Endothelial cell of umbilical vein (primary cell): ENCODE measurements around the gene WDR7. TPM values are rescaled to one million over a fixed set of nuclear protein-coding genes. Genes with fewer than 3 reads are reported as not detected.

Experiments
- BruUV-seq: library from RNA; stranded (reverse); fragments of 400-500 nt; replicated peaks from 2 replicates; lab custom pipeline; 2021; lab: Mats Ljungman, UMichigan
- CTCF ChIA-PET: fragments of 300-600, 350-600 bp; sonication (Branson Sonifier 250); formaldehyde crosslinking; loops from one replicate; lab custom pipeline; 2021; ENCODE audit warnings: antibody characterized with exemption, inconsistent platforms; lab: Charles Lee
- POLR2A ChIA-PET: fragments of 300-600, 350-600 bp; sonication (Branson Sonifier 250); formaldehyde crosslinking; loops from one replicate; lab custom pipeline; 2021; ENCODE audit warnings: antibody characterized with exemption, inconsistent platforms; lab: Charles Lee
- DNase-seq: peaks from one replicate; pipeline ENCODE4 v3.0.0-alpha.2; 2011; ENCODE audit warnings: low read depth, low spot score
- FAIRE-seq: peaks from 2 replicates; lab custom pipeline; 2011; peaks lifted over from hg19 to GRCh38; lab: Jason Lieb, UNC
- H2AFZ ChIP-seq: 2 replicates; pipeline ENCODE4 v1.6.0; 2012; ENCODE audit warnings: low read depth, low read length, control low read depth, inconsistent platforms
- H3K27ac ChIP-seq: 2 replicates; pipeline ENCODE4 v1.5.1; 2011; ENCODE audit warnings: low read depth, mild to moderate bottlenecking, control low read depth, low read length, moderate library complexity; ENCODE audit not compliant: insufficient read depth
- H3K27me3 ChIP-seq, 2 experiments: 2 replicates each; pipeline versions ENCODE4 v1.6.0 to v1.6.1; 2011; ENCODE audit warnings: low read length in 2 of 2, mixed read lengths in 1 of 2; ENCODE audit not compliant: control insufficient read depth in 2 of 2, insufficient read depth in 2 of 2
- H3K36me3 ChIP-seq, 2 experiments: 2 replicates in 1 of 2; 3 replicates in 1 of 2; pipeline ENCODE4 v1.5.1; 2011; ENCODE audit warnings: low read length in 2 of 2, mild to moderate bottlenecking in 1 of 2, moderate library complexity in 1 of 2; ENCODE audit not compliant: control insufficient read depth in 2 of 2, insufficient read depth in 2 of 2; ENCODE audit errors: extremely low read depth in 1 of 2
- H3K4me1 ChIP-seq: 3 replicates; pipeline ENCODE4 v1.5.1; 2011; ENCODE audit warnings: mild to moderate bottlenecking, low read length; ENCODE audit not compliant: control insufficient read depth, insufficient read depth; ENCODE audit errors: extremely low read depth
- H3K4me2 ChIP-seq: 2 replicates; pipeline ENCODE4 v1.6.1; 2011; ENCODE audit warnings: low read length, control low read depth, mixed read lengths; ENCODE audit not compliant: insufficient read depth
- H3K4me3 ChIP-seq, 3 experiments: fragments of 200-600 bp in 1 of 3; sonication (generic), shearing (Covaris generic) in 1 of 3; replicated peaks in 1 of 3; 2 replicates each; pipeline ENCODE4 v1.5.1; 2011 to 2016; ENCODE audit warnings: control low read depth in 3 of 3, low read length in 3 of 3, mild to moderate bottlenecking in 2 of 3, inconsistent platforms in 1 of 3, low read depth in 1 of 3, moderate library complexity in 1 of 3; ENCODE audit not compliant: insufficient read depth in 1 of 3
- H3K79me2 ChIP-seq: 2 replicates; pipeline ENCODE4 v1.6.0; 2012; ENCODE audit warnings: low read length, inconsistent platforms; ENCODE audit not compliant: control insufficient read depth, insufficient read depth
- H3K9ac ChIP-seq: replicated peaks from 2 replicates; pipeline ENCODE3; 2011; ENCODE audit warnings: low read length, control low read depth; ENCODE audit not compliant: insufficient read depth; ENCODE audit errors: extremely low read depth
- H3K9me1 ChIP-seq: replicated peaks from 3 replicates; pipeline ENCODE4 v1.6.0; 2011; ENCODE audit warnings: mild to moderate bottlenecking, low read length; ENCODE audit not compliant: control insufficient read depth, insufficient read depth; ENCODE audit errors: extremely low read depth
- H3K9me3 ChIP-seq: replicated peaks from 2 replicates; pipeline ENCODE4 v1.5.1; 2012; ENCODE audit warnings: low read length, inconsistent platforms; ENCODE audit not compliant: control insufficient read depth, insufficient read depth
- H4K20me1 ChIP-seq: replicated peaks from 2 replicates; pipeline ENCODE3; 2011; ENCODE audit warnings: mild to moderate bottlenecking, low read length; ENCODE audit not compliant: control insufficient read depth, insufficient read depth; ENCODE audit errors: extremely low read depth
- EZH2 ChIP-seq: IDR thresholded peaks from 2 replicates; pipeline ENCODE4 v1.6.1; 2012; ENCODE audit warnings: borderline replicate concordance, low read depth, mild to moderate bottlenecking, moderate library complexity, low read length, inconsistent platforms; ENCODE audit not compliant: severe bottlenecking
- FOS ChIP-seq: IDR thresholded peaks from 2 replicates; pipeline ENCODE4 v1.6.1; 2011; ENCODE audit warnings: mild to moderate bottlenecking, low read length, moderate library complexity, borderline replicate concordance; ENCODE audit not compliant: insufficient read depth
- GATA2 ChIP-seq: IDR thresholded peaks from 2 replicates; pipeline ENCODE4 v1.7.0; 2011; ENCODE audit warnings: low read depth, mild to moderate bottlenecking, moderate library complexity, mixed read lengths, low read length; ENCODE audit not compliant: insufficient read length, insufficient read depth
- JUN ChIP-seq: IDR thresholded peaks from 2 replicates; pipeline ENCODE4 v1.6.1; 2011; ENCODE audit warnings: borderline replicate concordance, low read depth; ENCODE audit not compliant: insufficient read length, insufficient read depth
- MYC ChIP-seq: IDR thresholded peaks from one replicate; pipeline ENCODE4 v1.6.1; 2011; ENCODE audit warnings: mild to moderate bottlenecking, low read depth, low read length
- POLR2A ChIP-seq: IDR thresholded peaks from 2 replicates; pipeline ENCODE4 v1.6.1; 2012; ENCODE audit warnings: low read depth, mild to moderate bottlenecking, control low read depth, low read length
- POLR2AphosphoS5 ChIP-seq: IDR thresholded peaks from 2 replicates; pipeline ENCODE4 v1.6.1; 2012; ENCODE audit warnings: low read depth, mild to moderate bottlenecking, control low read depth, low read length, moderate library complexity; ENCODE audit not compliant: insufficient read depth
- dilution Hi-C: fragments of 300-500 bp; cut with MboI; formaldehyde crosslinking; loops from one replicate; pipeline ENCODE4 v1.15.0; 2019; ENCODE audit warnings: low sequenced_read_pairs; ENCODE audit not compliant: extremely low pct_ligation_motif_present
- intact Hi-C: fragments of 100-400 bp; cut with micrococcal nuclease; formaldehyde crosslinking; loops from one replicate; pipeline ENCODE4 v1.10.0; 2022
- polyA plus RNA-seq, 4 experiments: library from polyadenylated mRNA; depleted of rRNA in 3 of 4; stranded (reverse) in 3 of 4; unstranded in 1 of 4; fragments of >200 nt; gene quantifications; 2 replicates each; pipeline versions ENCODE4 v1.2.1 to v1.2.3, GENCODE V29; 2011 to 2012; ENCODE audit warnings: missing spikeins in 1 of 4
- total RNA-seq: library from RNA; stranded (reverse); gene quantifications from 2 replicates; pipeline ENCODE4 v1.2.3, GENCODE V29; 2021
- TF ChIP-seq, protein P1 (sequence below): IDR thresholded peaks from 2 replicates; pipeline ENCODE4 v1.6.1; 2011; ENCODE audit not compliant: insufficient read depth, insufficient read length
- TF ChIP-seq, protein P2 (sequence below), 2 donors: IDR thresholded peaks; 1 replicate in 1 of 2; 2 replicates in 1 of 2; pipeline ENCODE4 v1.5.1; 2011; ENCODE audit warnings: low read length in 2 of 2, mild to moderate bottlenecking in 2 of 2, moderate library complexity in 2 of 2, control low read depth in 1 of 2, inconsistent platforms in 1 of 2, low read depth in 1 of 2; ENCODE audit not compliant: insufficient read depth in 1 of 2; ENCODE audit errors: extremely low read depth in 1 of 2

WDR7 gene
- total and polyA plus RNA-seq, 2 donors (not counting 3 experiments of a cell fraction or from before 2014, with no cell fraction given): 5.9 to 19.0 TPM

DNA sequence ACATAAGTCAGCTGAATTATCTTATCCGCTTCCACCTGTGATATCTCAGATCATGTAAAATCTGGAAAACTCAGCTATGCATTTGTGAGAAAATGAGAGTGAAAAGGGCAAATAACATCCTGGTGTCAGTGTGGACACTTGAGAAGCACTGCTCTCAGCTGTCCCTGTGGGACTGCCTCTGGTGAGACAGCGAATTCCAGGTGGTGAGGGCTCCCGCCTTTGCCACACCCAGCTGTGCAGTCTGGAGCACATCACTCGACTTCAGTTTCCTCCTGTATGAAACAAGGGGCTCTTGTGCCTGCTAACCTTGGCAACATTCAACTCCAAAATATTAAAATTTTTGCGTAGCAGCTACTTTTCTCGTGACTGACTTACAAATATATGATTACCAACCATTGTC lies 300.9 kb downstream of the WDR7 start:
- Histone ChIP-seq H3K4me2 (no peak overlapping the region), H2AFZ (no peak overlapping the region), H3K27ac (no peak overlapping the region), H3K9ac (no peak overlapping the region), H3K27me3 (no peaks in the 10 kb centered on the region), H3K4me3 (no peak overlapping the region), H4K20me1 (no peaks in the 10 kb centered on the region), H3K9me1 (no peaks in the 10 kb centered on the region), H3K36me3 (no peaks in the 10 kb centered on the region), H3K79me2 (no peaks in the 10 kb centered on the region), H3K4me1 (no peaks in the 10 kb centered on the region), H3K9me3 (no peaks in the 10 kb centered on the region)
- no TSS peak for BruUV-seq
- dilution Hi-C loops: no loop called here
- CTCF ChIA-PET: no interaction called here
- POLR2A ChIA-PET: no interaction called here
- TF ChIP-seq POLR2A (no peak), POLR2AphosphoS5 (no peak), EZH2 (no peak), MYC (no peak), GATA2 (no peak), JUN (no peak), FOS (no peak)
- TF ChIP-seq, protein P1, sequence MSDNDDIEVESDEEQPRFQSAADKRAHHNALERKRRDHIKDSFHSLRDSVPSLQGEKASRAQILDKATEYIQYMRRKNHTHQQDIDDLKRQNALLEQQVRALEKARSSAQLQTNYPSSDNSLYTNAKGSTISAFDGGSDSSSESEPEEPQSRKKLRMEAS: no peak
- TF ChIP-seq, protein P2, sequence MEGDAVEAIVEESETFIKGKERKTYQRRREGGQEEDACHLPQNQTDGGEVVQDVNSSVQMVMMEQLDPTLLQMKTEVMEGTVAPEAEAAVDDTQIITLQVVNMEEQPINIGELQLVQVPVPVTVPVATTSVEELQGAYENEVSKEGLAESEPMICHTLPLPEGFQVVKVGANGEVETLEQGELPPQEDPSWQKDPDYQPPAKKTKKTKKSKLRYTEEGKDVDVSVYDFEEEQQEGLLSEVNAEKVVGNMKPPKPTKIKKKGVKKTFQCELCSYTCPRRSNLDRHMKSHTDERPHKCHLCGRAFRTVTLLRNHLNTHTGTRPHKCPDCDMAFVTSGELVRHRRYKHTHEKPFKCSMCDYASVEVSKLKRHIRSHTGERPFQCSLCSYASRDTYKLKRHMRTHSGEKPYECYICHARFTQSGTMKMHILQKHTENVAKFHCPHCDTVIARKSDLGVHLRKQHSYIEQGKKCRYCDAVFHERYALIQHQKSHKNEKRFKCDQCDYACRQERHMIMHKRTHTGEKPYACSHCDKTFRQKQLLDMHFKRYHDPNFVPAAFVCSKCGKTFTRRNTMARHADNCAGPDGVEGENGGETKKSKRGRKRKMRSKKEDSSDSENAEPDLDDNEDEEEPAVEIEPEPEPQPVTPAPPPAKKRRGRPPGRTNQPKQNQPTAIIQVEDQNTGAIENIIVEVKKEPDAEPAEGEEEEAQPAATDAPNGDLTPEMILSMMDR (IDR thresholded peaks at IDR 0.05; ENCODE audit: extremely low read depth in 1 of 2, insufficient read depth in 1 of 2, low read depth in 1 of 2, low read length in 2 of 2): no peak
- intact Hi-C loops: no loop called here
- no peak for FAIRE-seq
- DNase-seq: no peak
